Panc1 (cell line): ENCODE measurements around the gene NECAB2. TPM values are rescaled to one million over a fixed set of nuclear protein-coding genes. Genes with fewer than 3 reads are reported as not detected.
A peak's percentile ranks its signal among the peaks of the same experiment; 100 is the strongest.

Source experiments
- ATAC-seq: fragments of 200-7000 bp; cut with Tn5 transposase; 2 replicates; pipeline ENCODE4 v1.9.1; 2020; ENCODE audit warnings: mild to moderate bottlenecking, moderate library complexity
- BruUV-seq: library from RNA; stranded (reverse); fragments of 400-500 nt; replicated peaks from 2 replicates; lab custom pipeline; 2021; lab: Mats Ljungman, UMichigan
- CTCF ChIA-PET: fragments of 300-600 bp; sonication (Branson Sonifier 250); formaldehyde crosslinking; loops from one replicate; lab custom pipeline; 2022; ENCODE audit warnings: antibody characterized with exemption; lab: Charles Lee
- POLR2A ChIA-PET: fragments of 300-600 bp; sonication (Branson Sonifier 250); formaldehyde crosslinking; loops from one replicate; lab custom pipeline; 2022; ENCODE audit warnings: antibody characterized with exemption; lab: Charles Lee
- DNase-seq: peaks from one replicate; pipeline ENCODE4 v3.0.0-alpha.2; 2010; ENCODE audit warnings: low read depth, low spot score
- H3K27ac ChIP-seq: 2 replicates; pipeline ENCODE4 v1.5.1; 2011; ENCODE audit warnings: mild to moderate bottlenecking, low read length, inconsistent platforms
- H3K27me3 ChIP-seq: fragments of 200-500 bp; sonication (Bioruptor generic); 2 replicates; pipeline ENCODE4 v1.6.0; 2014; ENCODE audit warnings: low read length, inconsistent platforms; ENCODE audit not compliant: control insufficient read depth, insufficient read depth
- H3K36me3 ChIP-seq: fragments of 200-500 bp; sonication (Bioruptor generic); 2 replicates; pipeline ENCODE4 v1.5.1; 2014; ENCODE audit warnings: inconsistent platforms, mild to moderate bottlenecking, low read length, moderate library complexity; ENCODE audit not compliant: control insufficient read depth, insufficient read depth
- H3K4me1 ChIP-seq: 2 replicates; pipeline ENCODE4 v1.5.1; 2011; ENCODE audit warnings: inconsistent platforms, mild to moderate bottlenecking, low read length, moderate library complexity; ENCODE audit not compliant: control insufficient read depth, insufficient read depth
- H3K4me3 ChIP-seq, 2 experiments: 2 replicates each; pipeline ENCODE4 v1.5.1; 2011 to 2012; ENCODE audit warnings: low read depth in 2 of 2, low read length in 2 of 2, mild to moderate bottlenecking in 2 of 2, inconsistent platforms in 1 of 2, moderate library complexity in 1 of 2
- H3K9me3 ChIP-seq: fragments of 200-500 bp; sonication (Bioruptor generic); 2 replicates; pipeline ENCODE4 v1.5.1; 2014; ENCODE audit warnings: low read depth, mild to moderate bottlenecking, inconsistent platforms, low read length, moderate library complexity; ENCODE audit not compliant: control insufficient read depth, insufficient read depth
- POLR2AphosphoS5 ChIP-seq: IDR thresholded peaks from 2 replicates; pipeline ENCODE4 v1.6.1; 2012; ENCODE audit warnings: mild to moderate bottlenecking, low read depth, low read length, moderate library complexity
- REST ChIP-seq, 2 experiments: IDR thresholded peaks; 2 replicates each; pipeline ENCODE4 v1.6.1; 2011 to 2012; ENCODE audit warnings: low read depth in 2 of 2, control low read depth in 1 of 2, low read length in 1 of 2, mild to moderate bottlenecking in 1 of 2, moderate library complexity in 1 of 2; ENCODE audit not compliant: insufficient read depth in 1 of 2
- SIN3A ChIP-seq: IDR thresholded peaks from 2 replicates; pipeline ENCODE4 v1.6.1; 2012; ENCODE audit warnings: low read depth, mild to moderate bottlenecking, low read length, moderate library complexity, borderline replicate concordance; ENCODE audit not compliant: insufficient read depth
- TCF7L2 ChIP-seq: IDR thresholded peaks from 2 replicates; pipeline ENCODE4 v1.6.1; 2011; ENCODE audit warnings: mild to moderate bottlenecking, low read depth, low read length, inconsistent platforms
- in situ Hi-C: cut with HindIII; loops from 2 replicates; pipeline ENCODE4 v1.10.0; 2016; ENCODE audit warnings: low sequenced_read_pairs, low pct_unique_long_range_greater_than_20kb
- intact Hi-C: fragments of 100-400 bp; cut with micrococcal nuclease; formaldehyde crosslinking; loops from one replicate; pipeline ENCODE4 v1.10.0; 2022; ENCODE audit not compliant: unreplicated experiment
- total RNA-seq: library from RNA; stranded (reverse); gene quantifications from one replicate; pipeline ENCODE4 v1.2.1, GENCODE V29; 2021; ENCODE audit not compliant: unreplicated experiment
- TF ChIP-seq, protein P1 (sequence below): fragments of 450-650 bp; IDR thresholded peaks from 2 replicates; pipeline ENCODE4 v1.5.1; 2017; ENCODE audit warnings: mild to moderate bottlenecking

Gene NECAB2
- total RNA-seq, 1 experiment from 2014 or later, result 0.33 TPM

- Histone ChIP-seq H3K4me3 (peak within 1 kb of the TSS; percentile 39 to 71), H3K4me1 (peaks cover 9% of the 10 kb centered on the region), H3K27ac (peak within 1 kb of the TSS; percentile 48; the same call in 1 of the 2 replicates), H3K36me3 (no peaks in the 10 kb centered on the region; the same call in 1 of the 2 replicates), H3K9me3 (no peaks in the 10 kb centered on the region), H3K27me3 (no peaks in the 10 kb centered on the region)
- intact Hi-C loops (no loop called here), in situ Hi-C loops (no loop called here)
- DNase-seq (peak; percentile 69), ATAC-seq (peak; percentile 92)
- POLR2A ChIA-PET, result no interaction called here
- TF ChIP-seq SIN3A (0 out of 2 replicates have a peak, but pooled peaks have one; percentile 62), TCF7L2 (no peak)
- no TSS peak for BruUV-seq
- CTCF ChIA-PET, result interaction anchor here (0.6 to 0.7 kb wide), 5 partner anchors 26 to 353 kb away, joined by 3 to 5 read pairs (median 5); no protein-coding TSS in a partner anchor
Measured at GRCh38 chr16:83952940-83953795, 14.9 kb upstream of the NECAB2 start, which contains the start of gene OSGIN1. TSS of gene OSGIN1 (plus strand) at chr16:83953240. CDS start at chr16:83957672, 4,432 bp downstream.

DNA sequence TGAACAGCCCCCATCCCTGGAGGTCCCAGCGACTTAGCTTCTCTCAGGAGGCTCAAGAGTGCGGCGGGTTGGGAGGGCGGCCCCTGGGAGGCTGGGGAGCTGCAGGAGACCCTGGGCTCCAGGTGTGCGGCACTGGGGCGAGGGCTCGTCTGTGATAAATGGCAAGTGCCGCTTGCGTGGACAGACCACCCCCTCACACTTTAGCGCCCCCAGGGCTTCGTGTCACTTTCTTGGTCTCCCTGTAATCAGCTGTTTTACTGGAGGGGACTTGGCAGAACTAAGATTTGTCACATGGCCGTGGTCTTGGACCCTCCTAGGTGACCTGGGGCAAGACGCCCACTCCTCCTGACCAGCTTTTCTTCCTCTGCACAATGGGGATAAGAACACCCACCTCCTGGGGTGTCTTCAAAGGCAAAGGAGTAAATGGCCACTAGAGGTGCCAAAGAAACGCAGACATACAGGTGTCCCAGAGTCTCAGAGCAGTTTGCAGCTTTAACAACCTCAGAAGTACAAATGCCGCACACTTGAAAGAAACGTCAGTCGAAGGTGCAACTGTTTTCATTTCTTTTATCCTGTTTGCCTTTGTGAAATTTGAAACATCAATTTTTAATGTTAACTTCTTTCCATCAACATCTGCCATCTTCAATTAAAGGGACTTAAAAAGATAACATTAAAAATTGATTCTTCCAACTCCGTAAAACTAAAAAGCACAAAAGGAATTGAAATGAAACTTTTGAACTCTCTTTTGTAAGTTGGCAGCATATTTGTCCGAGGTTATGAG lies 14.1 kb upstream of the NECAB2 start:
- in situ Hi-C loops (no loop called here), intact Hi-C loops (no loop called here)
- H3K36me3 ChIP-seq, result no peaks in the 10 kb centered on the region; the same call in 1 of the 2 replicates
- DNase-seq (peak; percentile 42), ATAC-seq (peak; percentile 70)
- ChIA-PET POLR2A (no interaction called here), CTCF (interaction anchor here (0.5 to 1.0 kb wide), 7 partner anchors 10 to 353 kb away, joined by 3 to 6 read pairs (median 5); no protein-coding TSS in a partner anchor)
- H3K27me3 ChIP-seq, result no peaks in the 10 kb centered on the region
- no peak for TF ChIP-seq POLR2AphosphoS5
- TF ChIP-seq REST (IDR thresholded peaks at IDR 0.05; ENCODE audit: insufficient read depth in 1 of 2, low read depth in 2 of 2, low read length in 1 of 2), result no peak
- TF ChIP-seq SIN3A, result no peak
- TF ChIP-seq, protein P1, sequence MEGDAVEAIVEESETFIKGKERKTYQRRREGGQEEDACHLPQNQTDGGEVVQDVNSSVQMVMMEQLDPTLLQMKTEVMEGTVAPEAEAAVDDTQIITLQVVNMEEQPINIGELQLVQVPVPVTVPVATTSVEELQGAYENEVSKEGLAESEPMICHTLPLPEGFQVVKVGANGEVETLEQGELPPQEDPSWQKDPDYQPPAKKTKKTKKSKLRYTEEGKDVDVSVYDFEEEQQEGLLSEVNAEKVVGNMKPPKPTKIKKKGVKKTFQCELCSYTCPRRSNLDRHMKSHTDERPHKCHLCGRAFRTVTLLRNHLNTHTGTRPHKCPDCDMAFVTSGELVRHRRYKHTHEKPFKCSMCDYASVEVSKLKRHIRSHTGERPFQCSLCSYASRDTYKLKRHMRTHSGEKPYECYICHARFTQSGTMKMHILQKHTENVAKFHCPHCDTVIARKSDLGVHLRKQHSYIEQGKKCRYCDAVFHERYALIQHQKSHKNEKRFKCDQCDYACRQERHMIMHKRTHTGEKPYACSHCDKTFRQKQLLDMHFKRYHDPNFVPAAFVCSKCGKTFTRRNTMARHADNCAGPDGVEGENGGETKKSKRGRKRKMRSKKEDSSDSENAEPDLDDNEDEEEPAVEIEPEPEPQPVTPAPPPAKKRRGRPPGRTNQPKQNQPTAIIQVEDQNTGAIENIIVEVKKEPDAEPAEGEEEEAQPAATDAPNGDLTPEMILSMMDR, result peak; percentile 80
- TF ChIP-seq TCF7L2, result peak; percentile 48
- BruUV-seq, result TSS peak; percentile 91
- peak overlapping the region; percentile 39 to 71 for H3K4me3 ChIP-seq
- H3K27ac ChIP-seq, result peak overlapping the region; percentile 40; the same call in 1 of the 2 replicates
- peaks cover 9% of the 10 kb centered on the region for H3K4me1 ChIP-seq
- no peaks in the 10 kb centered on the region for H3K9me3 ChIP-seq
